H9 (cell line): ENCODE results near the gene STK32C. TPM values are rescaled to one million over a fixed set of nuclear protein-coding genes. Genes with fewer than 3 reads are reported as not detected.

Source experiments
- DNase-seq: peaks from one replicate; pipeline ENCODE4 v3.0.0-alpha.2; 2017
- H2AFZ ChIP-seq: one replicate; pipeline ENCODE4 v1.6.1; 2013; ENCODE audit warnings: mild to moderate bottlenecking, low read length, control low read depth, moderate library complexity
- H2AK5ac ChIP-seq: 2 replicates; pipeline ENCODE4 v1.6.1; 2013; ENCODE audit warnings: low read length, control low read depth, mixed read lengths; ENCODE audit not compliant: insufficient read length
- H2BK120ac ChIP-seq: one replicate; pipeline ENCODE4 v1.6.1; 2013; ENCODE audit warnings: low read depth, mild to moderate bottlenecking, low read length, control low read depth, inconsistent platforms; ENCODE audit not compliant: poor library complexity, severe bottlenecking
- H2BK12ac ChIP-seq: 2 replicates; pipeline ENCODE4 v1.6.1; 2013; ENCODE audit warnings: low read length, control low read depth, mixed read lengths, low read depth; ENCODE audit not compliant: insufficient read length
- H2BK15ac ChIP-seq: 2 replicates; pipeline ENCODE4 v1.6.1; 2013; ENCODE audit warnings: low read depth, low read length, control low read depth
- H2BK20ac ChIP-seq: one replicate; pipeline ENCODE4 v1.6.1; 2013; ENCODE audit warnings: low read depth, mild to moderate bottlenecking, low read length, control low read depth, inconsistent platforms; ENCODE audit not compliant: poor library complexity, severe bottlenecking
- H2BK5ac ChIP-seq: 2 replicates; pipeline ENCODE4 v1.6.1; 2013; ENCODE audit warnings: low read length, control low read depth, mixed read lengths; ENCODE audit not compliant: insufficient read length
- H3K14ac ChIP-seq: 2 replicates; pipeline ENCODE4 v1.6.1; 2013; ENCODE audit warnings: low read length, control low read depth; ENCODE audit not compliant: insufficient read depth
- H3K18ac ChIP-seq: 2 replicates; pipeline ENCODE4 v1.6.1; 2013; ENCODE audit warnings: low read depth, mild to moderate bottlenecking, mixed read lengths, low read length, control low read depth; ENCODE audit not compliant: insufficient read length
- H3K23ac ChIP-seq: 2 replicates; pipeline ENCODE4 v1.6.1; 2013; ENCODE audit warnings: low read length, control low read depth, mixed read lengths, low read depth; ENCODE audit not compliant: insufficient read length
- H3K23me2 ChIP-seq: 2 replicates; pipeline ENCODE4 v1.6.1; 2013; ENCODE audit warnings: low read depth, mild to moderate bottlenecking, mixed read lengths, low read length, control low read depth; ENCODE audit not compliant: insufficient read length, poor library complexity, severe bottlenecking
- H3K27ac ChIP-seq: 2 replicates; pipeline ENCODE4 v1.5.1; 2013; ENCODE audit warnings: low read length, control low read depth, mixed read lengths, low read depth; ENCODE audit not compliant: insufficient read length
- H3K27me3 ChIP-seq: 2 replicates; pipeline ENCODE4 v1.6.1; 2013; ENCODE audit warnings: low read length, control low read depth, inconsistent platforms; ENCODE audit not compliant: insufficient read depth
- H3K4ac ChIP-seq: 2 replicates; pipeline ENCODE4 v1.6.1; 2013; ENCODE audit warnings: low read depth, mild to moderate bottlenecking, control low read depth, inconsistent platforms, low read length, moderate library complexity
- H3K4me1 ChIP-seq: 2 replicates; pipeline ENCODE4 v1.6.1; 2013; ENCODE audit warnings: low read length, control low read depth, inconsistent platforms; ENCODE audit not compliant: insufficient read depth
- H3K4me2 ChIP-seq: 2 replicates; pipeline ENCODE4 v1.6.1; 2013; ENCODE audit warnings: low read length, control low read depth, mixed read lengths; ENCODE audit not compliant: insufficient read length, insufficient read depth
- H3K56ac ChIP-seq: 2 replicates; pipeline ENCODE4 v1.6.1; 2013; ENCODE audit warnings: low read depth, mild to moderate bottlenecking, mixed read lengths, low read length, control low read depth; ENCODE audit not compliant: insufficient read length
- H3K79me1 ChIP-seq: 2 replicates; pipeline ENCODE4 v1.6.1; 2013; ENCODE audit warnings: low read depth, mild to moderate bottlenecking, moderate library complexity, low read length, control low read depth, inconsistent platforms; ENCODE audit not compliant: insufficient read depth, poor library complexity, severe bottlenecking
- H3K79me2 ChIP-seq: 2 replicates; pipeline ENCODE4 v1.6.1; 2013; ENCODE audit warnings: low read length, control low read depth, inconsistent platforms; ENCODE audit not compliant: insufficient read depth
- H3K9ac ChIP-seq: 2 replicates; pipeline ENCODE4 v1.6.1; 2013; ENCODE audit warnings: low read length, control low read depth, mixed read lengths; ENCODE audit not compliant: insufficient read length; ENCODE audit errors: extremely low read depth
- H3K9me3 ChIP-seq: one replicate; pipeline ENCODE4 v1.6.1; 2013; ENCODE audit warnings: low read depth, low read length, inconsistent platforms; ENCODE audit not compliant: control insufficient read depth
- H3T11ph ChIP-seq: one replicate; pipeline ENCODE4 v1.6.1; 2013; ENCODE audit warnings: mild to moderate bottlenecking, low read length, control low read depth, inconsistent platforms
- H4K20me1 ChIP-seq: one replicate; pipeline ENCODE4 v1.6.1; 2013; ENCODE audit not compliant: control insufficient read depth, insufficient read length, insufficient read depth
- H4K5ac ChIP-seq: 2 replicates; pipeline ENCODE4 v1.6.1; 2013; ENCODE audit warnings: low read depth, mild to moderate bottlenecking, mixed read lengths, low read length, control low read depth; ENCODE audit not compliant: insufficient read length
- H4K8ac ChIP-seq: replicated peaks from 2 replicates; pipeline ENCODE4 v1.6.1; 2013; ENCODE audit warnings: low read length, control low read depth, mixed read lengths, low read depth; ENCODE audit not compliant: insufficient read length
- H4K91ac ChIP-seq: 2 replicates; pipeline ENCODE4 v1.6.1; 2013; ENCODE audit warnings: low read depth, mild to moderate bottlenecking, moderate library complexity, mixed read lengths, low read length, control low read depth; ENCODE audit not compliant: insufficient read length
- H3K27ac Mint-ChIP-seq, 3 experiments: 2 replicates in 2 of 3; 3 replicates in 1 of 3; pipeline ENCODE4 v1.8.0; 2020 to 2021; ENCODE audit warnings: mixed read lengths in 3 of 3, mild to moderate bottlenecking in 1 of 3, moderate library complexity in 1 of 3
- H3K27me3 Mint-ChIP-seq: 2 replicates; pipeline ENCODE4 v1.8.0; 2021; ENCODE audit warnings: low read depth, mild to moderate bottlenecking, moderate library complexity, mixed read lengths
- H3K36me3 Mint-ChIP-seq, 3 experiments: 2 replicates in 2 of 3; 3 replicates in 1 of 3; pipeline ENCODE4 v1.8.0; 2020 to 2021; ENCODE audit warnings: low read depth in 3 of 3, mixed read lengths in 3 of 3; ENCODE audit not compliant: insufficient read depth in 1 of 3
- H3K4me1 Mint-ChIP-seq, 2 experiments: 2 replicates each; pipeline ENCODE4 v1.8.0; 2020; ENCODE audit warnings: mixed read lengths in 2 of 2
- H3K4me3 Mint-ChIP-seq, 2 experiments: 2 replicates in 1 of 2; 3 replicates in 1 of 2; pipeline ENCODE4 v1.8.0; 2020 to 2021; ENCODE audit warnings: mild to moderate bottlenecking in 2 of 2, mixed read lengths in 2 of 2, moderate library complexity in 1 of 2
- H3K9me3 Mint-ChIP-seq, 2 experiments: 2 replicates in 1 of 2; 3 replicates in 1 of 2; pipeline ENCODE4 v1.8.0; 2020; ENCODE audit warnings: mild to moderate bottlenecking in 2 of 2, mixed read lengths in 2 of 2, moderate library complexity in 1 of 2
- WGBS: extraction: QIAGEN DNeasy Blood & Tissue Kit; methylation state at CpG from one replicate; pipeline ENCODE4 v1.1.7; 2013; ENCODE audit warnings: missing lambda C conversion rate, low lambda C conversion rate, mixed read lengths; ENCODE audit not compliant: insufficient read length; ENCODE audit errors: extremely low coverage; 5-methylcytosine and 5-hydroxymethylcytosine counted together
- total RNA-seq: library from RNA; stranded (reverse); gene quantifications from 2 replicates; pipeline ENCODE4 v1.2.1, GENCODE V29; 2021
- TF ChIP-seq, protein P1 (sequence below): fragments of 200-600 bp; sonication (generic); conservative IDR thresholded peaks from 3 replicates; pipeline ENCODE4 v1.8.0; 2021; ENCODE audit warnings: antibody characterized with exemption, mild to moderate bottlenecking

The STK32C gene
- total RNA-seq, 1 experiment from 2014 or later, result 11.3 TPM

DNA sequence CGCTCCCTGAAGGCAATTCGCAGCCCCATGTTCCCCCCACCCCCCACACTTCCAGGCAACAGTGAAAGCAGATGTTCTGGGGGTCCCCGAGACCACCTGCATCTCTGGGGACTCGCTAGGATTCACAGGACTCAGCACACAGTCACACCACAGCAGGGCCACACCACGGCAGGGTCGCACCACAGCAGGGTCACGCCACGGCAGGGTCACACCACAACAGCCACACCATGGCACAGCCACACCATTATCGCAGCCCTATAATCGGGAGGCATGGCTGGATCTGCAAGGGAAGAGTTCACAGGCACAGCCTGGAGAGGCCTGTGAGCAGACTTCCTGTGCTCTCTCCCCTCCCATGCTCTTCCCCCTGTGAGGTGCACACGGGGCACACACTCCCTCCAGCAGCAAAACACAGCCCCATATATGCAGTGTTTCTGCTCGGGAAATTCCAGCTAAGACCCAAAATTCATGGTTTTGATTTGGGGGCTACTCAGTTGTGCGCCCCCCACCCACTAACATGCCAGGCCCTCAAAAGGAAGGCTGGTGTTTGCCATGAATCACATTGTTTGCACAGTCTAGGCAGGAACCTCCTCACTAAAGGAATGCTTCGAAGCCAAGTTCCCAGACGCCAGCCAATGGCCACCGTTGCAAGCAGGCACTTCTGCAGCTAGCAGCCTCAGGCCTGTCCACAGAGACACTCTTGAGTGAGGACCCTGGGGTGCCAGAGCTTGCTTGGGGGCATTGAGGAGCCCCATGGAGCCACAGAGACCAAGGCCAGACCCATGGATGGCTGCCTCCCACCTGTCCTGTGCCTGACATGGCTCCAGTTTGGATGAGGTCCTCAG, 128.0 kb downstream of the STK32C start:
- H4K8ac ChIP-seq, result no peak overlapping the region
- DNase-seq, result no peak
- no peak overlapping the region for H4K91ac ChIP-seq
- H3K4ac ChIP-seq, result no peak overlapping the region
- H2BK12ac ChIP-seq, result no peak overlapping the region
- no peaks in the 10 kb centered on the region for H3K4me1 ChIP-seq
- no peak overlapping the region for H2BK5ac ChIP-seq
- H3K9ac ChIP-seq, result no peak overlapping the region
- peaks cover 0 to 5% of the 10 kb centered on the region in 2 experiments; a peak in 1 of 5 replicates for H3K9me3 Mint-ChIP-seq
- H2BK120ac ChIP-seq, result no peak overlapping the region
- H3K27me3 ChIP-seq, result peaks cover 2% of the 10 kb centered on the region; the same call in 1 of the 2 replicates
- TF ChIP-seq, protein P1, sequence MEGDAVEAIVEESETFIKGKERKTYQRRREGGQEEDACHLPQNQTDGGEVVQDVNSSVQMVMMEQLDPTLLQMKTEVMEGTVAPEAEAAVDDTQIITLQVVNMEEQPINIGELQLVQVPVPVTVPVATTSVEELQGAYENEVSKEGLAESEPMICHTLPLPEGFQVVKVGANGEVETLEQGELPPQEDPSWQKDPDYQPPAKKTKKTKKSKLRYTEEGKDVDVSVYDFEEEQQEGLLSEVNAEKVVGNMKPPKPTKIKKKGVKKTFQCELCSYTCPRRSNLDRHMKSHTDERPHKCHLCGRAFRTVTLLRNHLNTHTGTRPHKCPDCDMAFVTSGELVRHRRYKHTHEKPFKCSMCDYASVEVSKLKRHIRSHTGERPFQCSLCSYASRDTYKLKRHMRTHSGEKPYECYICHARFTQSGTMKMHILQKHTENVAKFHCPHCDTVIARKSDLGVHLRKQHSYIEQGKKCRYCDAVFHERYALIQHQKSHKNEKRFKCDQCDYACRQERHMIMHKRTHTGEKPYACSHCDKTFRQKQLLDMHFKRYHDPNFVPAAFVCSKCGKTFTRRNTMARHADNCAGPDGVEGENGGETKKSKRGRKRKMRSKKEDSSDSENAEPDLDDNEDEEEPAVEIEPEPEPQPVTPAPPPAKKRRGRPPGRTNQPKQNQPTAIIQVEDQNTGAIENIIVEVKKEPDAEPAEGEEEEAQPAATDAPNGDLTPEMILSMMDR, result no peak
- peaks cover 0 to 1% (median 0%) of the 10 kb centered on the region in 3 experiments; a peak in 1 of 7 replicates for H3K36me3 Mint-ChIP-seq
- no peak overlapping the region for H3K56ac ChIP-seq
- H3K79me1 ChIP-seq, result no peaks in the 10 kb centered on the region
- no peak overlapping the region; a peak in 1 of 5 replicates for H3K4me3 Mint-ChIP-seq
- no peak overlapping the region for H2BK20ac ChIP-seq
- H3K23me2 ChIP-seq, result peaks cover 2% of the 10 kb centered on the region
- H3K4me1 Mint-ChIP-seq, result peaks cover 5 to 12% of the 10 kb centered on the region in 2 experiments
- no peaks in the 10 kb centered on the region for H3K9me3 ChIP-seq
- no CpG with 5 or more reads among the region's 16 CpGs for WGBS
- H4K20me1 ChIP-seq, result peaks cover 2% of the 10 kb centered on the region
- no peak overlapping the region for H2AK5ac ChIP-seq
- no peak overlapping the region for H2BK15ac ChIP-seq
- no peak overlapping the region for H3K14ac ChIP-seq
- no peak overlapping the region for H3K27ac ChIP-seq
- no peak overlapping the region for H3K18ac ChIP-seq
- no peak overlapping the region for H3K4me2 ChIP-seq
- peaks cover 81% of the 10 kb centered on the region for H3K27me3 Mint-ChIP-seq
- H3T11ph ChIP-seq, result no peak overlapping the region
- no peak overlapping the region for H3K23ac ChIP-seq
- H2AFZ ChIP-seq, result no peak overlapping the region
- H3K27ac Mint-ChIP-seq, result peak overlapping the region in 1 of 3 experiments; percentile 86; a peak in 1 of 7 replicates
- no peaks in the 10 kb centered on the region for H3K79me2 ChIP-seq
- H4K5ac ChIP-seq, result no peak overlapping the region
